Astrocyte of the spinal cord (primary cell): ENCODE results near the gene SIGLEC6.

Experiments used
- DNase-seq: peaks from one replicate; pipeline ENCODE4 v3.0.0; 2011; ENCODE audit warnings: low read depth, low spot score
- H3K4me3 ChIP-seq: 2 replicates; pipeline ENCODE4 v1.5.1; 2011; ENCODE audit warnings: low read depth, mild to moderate bottlenecking, low read length, moderate library complexity
- in situ Hi-C: cut with HindIII; loops from 2 replicates; pipeline ENCODE4 v1.10.0; 2017; ENCODE audit warnings: low sequenced_read_pairs
- TF ChIP-seq, protein P1 (sequence below): IDR thresholded peaks from 2 replicates; pipeline ENCODE4 v1.5.1; 2012; ENCODE audit warnings: low read depth, mild to moderate bottlenecking, low read length, inconsistent platforms

Gene SIGLEC6

GRCh38 chr19:51570962-51571575, 39.6 kb upstream of the SIGLEC6 start, which contains the start of gene ZNF175:
Gene ZNF175, plus strand, starts transcription at chr19:51571283. Its CDS starts 2,047 bp downstream, at chr19:51573330.
- TF ChIP-seq, protein P1, sequence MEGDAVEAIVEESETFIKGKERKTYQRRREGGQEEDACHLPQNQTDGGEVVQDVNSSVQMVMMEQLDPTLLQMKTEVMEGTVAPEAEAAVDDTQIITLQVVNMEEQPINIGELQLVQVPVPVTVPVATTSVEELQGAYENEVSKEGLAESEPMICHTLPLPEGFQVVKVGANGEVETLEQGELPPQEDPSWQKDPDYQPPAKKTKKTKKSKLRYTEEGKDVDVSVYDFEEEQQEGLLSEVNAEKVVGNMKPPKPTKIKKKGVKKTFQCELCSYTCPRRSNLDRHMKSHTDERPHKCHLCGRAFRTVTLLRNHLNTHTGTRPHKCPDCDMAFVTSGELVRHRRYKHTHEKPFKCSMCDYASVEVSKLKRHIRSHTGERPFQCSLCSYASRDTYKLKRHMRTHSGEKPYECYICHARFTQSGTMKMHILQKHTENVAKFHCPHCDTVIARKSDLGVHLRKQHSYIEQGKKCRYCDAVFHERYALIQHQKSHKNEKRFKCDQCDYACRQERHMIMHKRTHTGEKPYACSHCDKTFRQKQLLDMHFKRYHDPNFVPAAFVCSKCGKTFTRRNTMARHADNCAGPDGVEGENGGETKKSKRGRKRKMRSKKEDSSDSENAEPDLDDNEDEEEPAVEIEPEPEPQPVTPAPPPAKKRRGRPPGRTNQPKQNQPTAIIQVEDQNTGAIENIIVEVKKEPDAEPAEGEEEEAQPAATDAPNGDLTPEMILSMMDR: no peak
- DNase-seq: peak; percentile 98
- in situ Hi-C loops: no loop called here
- H3K4me3 ChIP-seq: peak within 1 kb of the TSS; percentile 88

GRCh38 chr19:51568456-51568855, 37.0 kb upstream of the SIGLEC6 start:
- TF ChIP-seq, protein P1: no peak
- in situ Hi-C loops: no loop called here
- H3K4me3 ChIP-seq: no peak overlapping the region

GRCh38 chr19:51567583-51567982, 36.1 kb upstream of the SIGLEC6 start:
- in situ Hi-C loops: no loop called here
- no peak overlapping the region for H3K4me3 ChIP-seq
- DNase-seq: no peak
- TF ChIP-seq, protein P1: no peak

More at GRCh38 chr19:51568456-51568855, 37.0 kb upstream of the SIGLEC6 start:
- DNase-seq: no peak

GRCh38 chr19:51566489-51567100, 35.1 kb upstream of the SIGLEC6 start:
- TF ChIP-seq, protein P1: no peak
- in situ Hi-C loops: no loop called here
- DNase-seq: no peak

DNA sequence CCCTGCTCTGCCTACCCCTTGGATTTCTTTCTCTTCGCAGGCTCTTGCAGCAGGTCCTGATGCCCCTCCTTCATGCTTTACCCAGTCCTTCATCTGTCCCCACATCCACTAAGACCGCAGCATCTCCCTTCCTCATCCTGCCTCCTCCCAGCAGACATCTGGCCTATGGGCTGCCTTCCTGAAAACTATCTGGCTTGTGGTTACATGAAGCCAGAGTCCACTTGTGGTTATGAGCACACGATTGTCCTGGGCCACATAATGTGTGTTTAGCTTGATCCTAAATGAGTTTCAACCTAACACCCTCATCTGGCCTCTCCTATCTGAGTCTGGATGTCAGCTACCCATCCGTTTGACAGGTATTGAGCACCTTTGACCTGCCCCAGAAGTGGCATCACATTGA, 34.1 kb upstream of the SIGLEC6 start:
- TF ChIP-seq, protein P1: no peak
- no peak for DNase-seq
- H3K4me3 ChIP-seq: no peak overlapping the region
- in situ Hi-C loops: no loop called here

More at GRCh38 chr19:51566489-51567100, 35.1 kb upstream of the SIGLEC6 start:
- H3K4me3 ChIP-seq: no peak overlapping the region

DNA sequence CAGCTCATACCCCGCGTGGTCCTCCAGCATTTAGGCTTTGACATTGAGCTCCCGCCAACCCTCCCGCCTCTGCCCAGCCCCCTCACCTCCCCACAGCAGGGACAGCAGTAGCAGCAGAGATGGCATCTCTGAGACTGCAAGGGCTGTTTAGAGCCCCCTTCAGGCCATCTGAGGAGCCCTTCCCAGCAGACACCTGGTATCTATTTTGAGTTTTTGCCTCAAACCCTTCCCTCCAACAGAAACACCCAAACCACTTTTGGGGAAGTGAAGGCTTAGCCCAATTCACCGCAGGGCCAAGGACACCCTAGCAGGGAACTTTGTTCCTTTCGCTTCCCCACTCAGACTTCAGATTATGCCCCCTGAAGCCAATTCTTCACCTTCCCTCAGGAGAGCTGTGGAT, 33.3 kb upstream of the SIGLEC6 start:
- in situ Hi-C loops: no loop called here
- no peak for DNase-seq
- no peak overlapping the region for H3K4me3 ChIP-seq
- TF ChIP-seq, protein P1: no peak
